SW480 (cell line): ENCODE results near the gene FAM174C.
A peak's percentile ranks its signal among the peaks of the same experiment; 100 is the strongest.

Source experiments
- DNase-seq: peaks from one replicate; pipeline ENCODE4 v3.0.0-alpha.2; 2016; ENCODE audit warnings: low spot score

The FAM174C gene

GRCh38 chr19:1273263-1274041, 1.9 kb upstream of the FAM174C start:
- DNase-seq: no peak

GRCh38 chr19:1274081-1274851, 1.1 kb upstream of the FAM174C start:
- no peak for DNase-seq

- DNase-seq: no peak
These were observed 474 bp upstream of the FAM174C start for GRCh38 chr19:1274852-1275259.

GRCh38 chr19:1275976-1276627, 772 bp downstream of the FAM174C start:
- no peak for DNase-seq

- DNase-seq: peak; percentile 52
These were observed 1.3 kb downstream of the FAM174C start for GRCh38 chr19:1276628-1277022.

GRCh38 chr19:1277061-1277460, 1.7 kb downstream of the FAM174C start:
- no peak for DNase-seq

- DNase-seq: no peak
These were observed 2.7 kb downstream of the FAM174C start for GRCh38 chr19:1278074-1278473.

- DNase-seq: no peak
These were observed 3.7 kb downstream of the FAM174C start for GRCh38 chr19:1278713-1279660.

GRCh38 chr19:1279782-1280341, 4.5 kb downstream of the FAM174C start:
- peak; percentile 70 for DNase-seq

GRCh38 chr19:1280636-1281568, 5.6 kb downstream of the FAM174C start:
- no peak for DNase-seq

GRCh38 chr19:1281569-1282287, 6.4 kb downstream of the FAM174C start:
- no peak for DNase-seq

- no peak for DNase-seq
These were observed 7.4 kb downstream of the FAM174C start for GRCh38 chr19:1282588-1283206.

- no peak for DNase-seq
These were observed 8.0 kb downstream of the FAM174C start for GRCh38 chr19:1283207-1283916.

- no peak for DNase-seq
These were observed 8.6 kb downstream of the FAM174C start for GRCh38 chr19:1283917-1284292.

- DNase-seq: no peak
These were observed 9.1 kb downstream of the FAM174C start for GRCh38 chr19:1284293-1284978.

GRCh38 chr19:1284979-1285736, 9.8 kb downstream of the FAM174C start:
- no peak for DNase-seq

- no peak for DNase-seq
These were observed 10.5 kb downstream of the FAM174C start, which contains the start of gene EFNA2 for GRCh38 chr19:1285737-1286360. Gene EFNA2 (plus strand): TSS chr19:1285873. CDS start chr19:1286169, 296 bp downstream.
